VCaP (cell line): ENCODE results near the gene TRIM62.

Experiments used
- H3K27ac ChIP-seq: fragments of 450-650 bp; 2 replicates; pipeline ENCODE4 v1.5.1; 2017
- CTCF ChIP-seq: fragments of 450-650 bp; conservative IDR thresholded peaks from 2 replicates; pipeline ENCODE4 v1.5.1; 2017; ENCODE audit warnings: mild to moderate bottlenecking, moderate library complexity

Gene TRIM62

GRCh38 chr1:33180226-33180910, 1.5 kb downstream of the TRIM62 start:
- TF ChIP-seq CTCF: no peak
- H3K27ac ChIP-seq: no peak overlapping the region; the same call in 1 of the 2 replicates

GRCh38 chr1:33178836-33179439, 2.9 kb downstream of the TRIM62 start:
- TF ChIP-seq CTCF: no peak
- no peak overlapping the region for H3K27ac ChIP-seq

GRCh38 chr1:33177996-33178540, 3.8 kb downstream of the TRIM62 start:
- TF ChIP-seq CTCF: no peak
- no peak overlapping the region for H3K27ac ChIP-seq

GRCh38 chr1:33176887-33177286, 5.0 kb downstream of the TRIM62 start:
- no peak for TF ChIP-seq CTCF
- H3K27ac ChIP-seq: no peak overlapping the region

GRCh38 chr1:33176362-33176850, 5.4 kb downstream of the TRIM62 start:
- TF ChIP-seq CTCF: no peak
- no peak overlapping the region for H3K27ac ChIP-seq

- TF ChIP-seq CTCF: no peak
These were observed 6.0 kb downstream of the TRIM62 start for GRCh38 chr1:33175865-33176264.

GRCh38 chr1:33173091-33173490, 8.8 kb downstream of the TRIM62 start:
- no peak for TF ChIP-seq CTCF
- H3K27ac ChIP-seq: no peak overlapping the region

More at GRCh38 chr1:33175865-33176264, 6.0 kb downstream of the TRIM62 start:
- no peak overlapping the region for H3K27ac ChIP-seq
